ENCODE data around the gene HTR3E.
"Not testable (repeated sequence)": the region's sequence is repeated elsewhere in the genome, so short reads cannot be mapped to it uniquely, and the experiment has no call there.

The HTR3E gene

GRCh38 chr3:184117636-184118035 is 20.8 kb downstream of the HTR3E start:
- no peak for DNase-seq

GRCh38 chr3:184121031-184121430 is 24.2 kb downstream of the HTR3E start:
- not testable (repeated sequence) for DNase-seq

- no peak for DNase-seq
Observed at GRCh38 chr3:184126006-184126405, 29.1 kb downstream of the HTR3E start.

GRCh38 chr3:184129012-184129411 is 32.1 kb downstream of the HTR3E start:
- DNase-seq, result peak; percentile 48

- no peak for DNase-seq
Observed at GRCh38 chr3:184132945-184133344, 36.1 kb downstream of the HTR3E start.

- peak; percentile 72 for DNase-seq
Observed at GRCh38 chr3:184133840-184134745, 37.2 kb downstream of the HTR3E start.

- DNase-seq, result no peak
Observed at GRCh38 chr3:184134746-184135148, 37.9 kb downstream of the HTR3E start.

GRCh38 chr3:184135149-184135910 is 38.5 kb downstream of the HTR3E start, which contains the start of gene EIF2B5:
Gene EIF2B5, plus strand, starts transcription at chr3:184135358. Its CDS starts 28 bp downstream, at chr3:184135386.
- peak; percentile 95 for DNase-seq

GRCh38 chr3:184135911-184136260 is 39.0 kb downstream of the HTR3E start:
- DNase-seq, result no peak

GRCh38 chr3:184140436-184140835 is 43.6 kb downstream of the HTR3E start:
- DNase-seq, result no peak

- DNase-seq, result no peak
Observed at GRCh38 chr3:184142199-184142598, 45.3 kb downstream of the HTR3E start.

GRCh38 chr3:184143327-184143726 is 46.5 kb downstream of the HTR3E start:
- DNase-seq, result no peak

- DNase-seq, result peak; percentile 19
Observed at GRCh38 chr3:184144505-184144904, 47.6 kb downstream of the HTR3E start.

GRCh38 chr3:184145111-184145524 is 48.3 kb downstream of the HTR3E start:
- DNase-seq, result peak; percentile 72

GRCh38 chr3:184145751-184146270 is 48.9 kb downstream of the HTR3E start:
- no peak for DNase-seq

- DNase-seq, result no peak
Observed at GRCh38 chr3:184148076-184148475, 51.2 kb downstream of the HTR3E start.

GRCh38 chr3:184149123-184149522 is 52.3 kb downstream of the HTR3E start:
- no peak for DNase-seq

- not testable (repeated sequence) for DNase-seq
Observed at GRCh38 chr3:184149770-184150169, 52.9 kb downstream of the HTR3E start.

GRCh38 chr3:184154885-184155643 is 58.2 kb downstream of the HTR3E start, which contains the start of gene DVL3:
Gene DVL3, plus strand, starts transcription at chr3:184155377. Its CDS starts 259 bp downstream, at chr3:184155636.
- peak; percentile 55 for DNase-seq

- no peak for DNase-seq
Observed at GRCh38 chr3:184155644-184156521, 59.0 kb downstream of the HTR3E start.

GRCh38 chr3:184156522-184156955 is 59.7 kb downstream of the HTR3E start:
- no peak for DNase-seq

Measured in NCI-H2029 (cell line).